Measurements from ENCODE around the gene SYNM. TPM values are rescaled to one million over a fixed set of nuclear protein-coding genes. Genes with fewer than 3 reads are reported as not detected.

The SYNM gene
- total RNA-seq, 4 donors from 2014 or later = 6.4 to 44.6 (median 36.4) TPM

DNA sequence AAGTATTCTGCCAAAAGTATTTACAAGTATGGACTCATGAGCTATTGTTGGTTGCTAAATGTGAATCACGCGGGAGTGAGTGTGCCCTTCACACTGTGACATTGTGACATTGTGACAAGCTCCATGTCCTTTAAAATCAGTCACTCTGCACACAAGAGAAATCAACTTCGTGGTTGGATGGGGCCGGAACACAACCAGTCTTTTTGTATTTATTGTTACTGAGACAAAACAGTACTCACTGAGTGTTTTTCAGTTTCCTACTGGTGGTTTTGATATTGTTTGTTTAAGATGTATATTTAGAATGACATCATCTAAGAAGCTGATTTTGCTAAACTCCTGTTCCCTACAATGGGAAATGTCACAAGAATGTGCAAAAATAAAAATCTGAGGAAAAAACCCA, 30.3 kb downstream of the SYNM start:
- TF ChIP-seq, protein P1, sequence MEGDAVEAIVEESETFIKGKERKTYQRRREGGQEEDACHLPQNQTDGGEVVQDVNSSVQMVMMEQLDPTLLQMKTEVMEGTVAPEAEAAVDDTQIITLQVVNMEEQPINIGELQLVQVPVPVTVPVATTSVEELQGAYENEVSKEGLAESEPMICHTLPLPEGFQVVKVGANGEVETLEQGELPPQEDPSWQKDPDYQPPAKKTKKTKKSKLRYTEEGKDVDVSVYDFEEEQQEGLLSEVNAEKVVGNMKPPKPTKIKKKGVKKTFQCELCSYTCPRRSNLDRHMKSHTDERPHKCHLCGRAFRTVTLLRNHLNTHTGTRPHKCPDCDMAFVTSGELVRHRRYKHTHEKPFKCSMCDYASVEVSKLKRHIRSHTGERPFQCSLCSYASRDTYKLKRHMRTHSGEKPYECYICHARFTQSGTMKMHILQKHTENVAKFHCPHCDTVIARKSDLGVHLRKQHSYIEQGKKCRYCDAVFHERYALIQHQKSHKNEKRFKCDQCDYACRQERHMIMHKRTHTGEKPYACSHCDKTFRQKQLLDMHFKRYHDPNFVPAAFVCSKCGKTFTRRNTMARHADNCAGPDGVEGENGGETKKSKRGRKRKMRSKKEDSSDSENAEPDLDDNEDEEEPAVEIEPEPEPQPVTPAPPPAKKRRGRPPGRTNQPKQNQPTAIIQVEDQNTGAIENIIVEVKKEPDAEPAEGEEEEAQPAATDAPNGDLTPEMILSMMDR (IDR thresholded peaks at IDR 0.05) = no peak
- TF ChIP-seq POLR2A (IDR thresholded peaks at IDR 0.05) = no peak
- H3K36me3 ChIP-seq = no peaks in the 10 kb centered on the region
- H3K4me3 ChIP-seq = no peak overlapping the region
- intact Hi-C loops (cut with DNase I; ENCODE audit: low total_unique reads) = no loop called here
- no peak for DNase-seq
- no peaks in the 10 kb centered on the region for H3K9me3 ChIP-seq
- H3K27me3 ChIP-seq = no peaks in the 10 kb centered on the region
- H3K4me1 ChIP-seq = no peaks in the 10 kb centered on the region
- no peak overlapping the region for H3K27ac ChIP-seq

DNA sequence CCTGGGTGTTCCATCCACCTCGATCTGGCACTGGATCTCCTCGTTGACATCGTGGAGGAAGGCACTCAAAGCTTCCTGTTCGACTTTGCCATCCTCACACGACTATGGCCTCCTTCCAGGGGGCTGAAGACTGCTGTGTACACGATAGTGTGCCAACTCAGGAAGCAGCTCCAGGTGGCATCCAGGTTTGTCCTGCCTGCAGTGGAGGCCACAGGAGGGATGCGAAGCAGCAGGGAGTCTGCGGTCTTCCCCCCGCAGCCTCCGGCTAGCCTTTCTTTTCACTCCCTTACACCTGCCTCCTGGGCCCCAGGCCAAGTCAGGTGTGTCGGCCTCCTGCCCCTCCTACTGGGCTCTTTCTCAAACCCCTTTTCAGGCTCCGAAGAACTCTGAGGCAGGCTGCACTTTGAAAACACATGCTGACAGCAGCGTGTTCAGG, 32.2 kb downstream of the SYNM start:
- Histone ChIP-seq H3K9me3 (no peaks in the 10 kb centered on the region), H3K27me3 (no peaks in the 10 kb centered on the region), H3K36me3 (no peaks in the 10 kb centered on the region), H3K4me3 (no peak overlapping the region), H3K4me1 (no peaks in the 10 kb centered on the region), H3K27ac (no peak overlapping the region)
- DNase-seq = no peak
- intact Hi-C loops (cut with DNase I; ENCODE audit: low total_unique reads) = no loop called here
- TF ChIP-seq, protein P1 (IDR thresholded peaks at IDR 0.05) = no peak
- no peak for TF ChIP-seq POLR2A (IDR thresholded peaks at IDR 0.05)

- Histone ChIP-seq H3K27me3 (no peaks in the 10 kb centered on the region), H3K9me3 (no peaks in the 10 kb centered on the region), H3K36me3 (no peaks in the 10 kb centered on the region), H3K4me3 (no peak overlapping the region), H3K4me1 (no peaks in the 10 kb centered on the region), H3K27ac (no peak overlapping the region)
- DNase-seq = no peak
- TF ChIP-seq POLR2A (IDR thresholded peaks at IDR 0.05) = no peak
- TF ChIP-seq, protein P1 (IDR thresholded peaks at IDR 0.05) = no peak
- intact Hi-C loops (cut with DNase I; ENCODE audit: low total_unique reads) = no loop called here
These were observed 33.0 kb downstream of the SYNM start for GRCh38 chr15:99137877-99138276.

DNA sequence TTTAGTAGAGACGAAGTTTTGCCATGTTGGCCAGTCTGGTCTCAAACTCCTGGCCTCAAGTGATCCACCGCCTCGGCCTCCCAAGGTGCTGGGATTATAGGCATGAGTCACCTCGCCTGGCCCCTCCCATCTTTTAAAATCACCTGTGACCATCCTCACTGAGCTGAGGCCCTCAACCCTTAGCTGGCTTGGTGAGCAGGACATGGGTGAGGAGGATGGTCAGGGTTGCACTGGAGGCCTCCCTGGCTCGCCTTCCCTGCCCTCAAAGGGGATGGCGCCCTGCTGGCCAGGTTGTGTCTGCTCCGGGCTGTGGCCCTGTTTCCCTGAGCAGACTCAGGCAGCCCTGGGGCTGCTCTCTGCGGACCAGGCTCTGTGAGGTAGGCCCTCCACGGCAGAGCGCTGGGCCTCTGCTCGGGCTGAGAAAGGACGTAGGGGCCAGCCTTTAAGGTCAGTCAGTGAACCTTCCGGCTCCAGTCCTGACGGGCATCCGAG, 33.7 kb downstream of the SYNM start:
- intact Hi-C loops (cut with DNase I; ENCODE audit: low total_unique reads) = no loop called here

GRCh38 chr15:99139276-99139675, 34.4 kb downstream of the SYNM start:
- H3K27ac ChIP-seq = no peak overlapping the region
- peaks cover 0 to 4% of the 10 kb centered on the region in 2 donors for H3K4me1 ChIP-seq
- no peaks in the 10 kb centered on the region for H3K36me3 ChIP-seq
- no peak for DNase-seq
- H3K27me3 ChIP-seq = no peaks in the 10 kb centered on the region
- no peak for TF ChIP-seq POLR2A (IDR thresholded peaks at IDR 0.05)
- TF ChIP-seq, protein P1 (IDR thresholded peaks at IDR 0.05) = no peak
- intact Hi-C loops (cut with DNase I; ENCODE audit: low total_unique reads) = no loop called here
- H3K9me3 ChIP-seq = no peaks in the 10 kb centered on the region
- H3K4me3 ChIP-seq = no peak overlapping the region

More for the DNA sequence above, 33.7 kb downstream of the SYNM start:
- H3K27ac ChIP-seq = no peak overlapping the region
- no peaks in the 10 kb centered on the region for H3K36me3 ChIP-seq
- no peak for DNase-seq
- H3K9me3 ChIP-seq = no peaks in the 10 kb centered on the region
- peaks cover 0 to under 1% of the 10 kb centered on the region in 2 donors for H3K4me1 ChIP-seq
- TF ChIP-seq POLR2A (IDR thresholded peaks at IDR 0.05) = no peak
- TF ChIP-seq, protein P1 (IDR thresholded peaks at IDR 0.05) = no peak
- no peaks in the 10 kb centered on the region for H3K27me3 ChIP-seq
- no peak overlapping the region for H3K4me3 ChIP-seq
